GM19324 (cell line): ENCODE measurements around the gene STX2.
A peak's percentile ranks its signal among the peaks of the same experiment; 100 is the strongest.
"Not testable (repeated sequence)": the region's sequence is repeated elsewhere in the genome, so short reads cannot be mapped to it uniquely, and the experiment has no call there.

Experiments used
- ATAC-seq: cut with Tn5 transposase; IDR thresholded peaks from one replicate; pipeline ENCODE4 v1.9.1; 2021; ENCODE audit warnings: mild to moderate bottlenecking, moderate library complexity; ENCODE audit not compliant: unreplicated experiment, low FRiP score

The STX2 gene

DNA sequence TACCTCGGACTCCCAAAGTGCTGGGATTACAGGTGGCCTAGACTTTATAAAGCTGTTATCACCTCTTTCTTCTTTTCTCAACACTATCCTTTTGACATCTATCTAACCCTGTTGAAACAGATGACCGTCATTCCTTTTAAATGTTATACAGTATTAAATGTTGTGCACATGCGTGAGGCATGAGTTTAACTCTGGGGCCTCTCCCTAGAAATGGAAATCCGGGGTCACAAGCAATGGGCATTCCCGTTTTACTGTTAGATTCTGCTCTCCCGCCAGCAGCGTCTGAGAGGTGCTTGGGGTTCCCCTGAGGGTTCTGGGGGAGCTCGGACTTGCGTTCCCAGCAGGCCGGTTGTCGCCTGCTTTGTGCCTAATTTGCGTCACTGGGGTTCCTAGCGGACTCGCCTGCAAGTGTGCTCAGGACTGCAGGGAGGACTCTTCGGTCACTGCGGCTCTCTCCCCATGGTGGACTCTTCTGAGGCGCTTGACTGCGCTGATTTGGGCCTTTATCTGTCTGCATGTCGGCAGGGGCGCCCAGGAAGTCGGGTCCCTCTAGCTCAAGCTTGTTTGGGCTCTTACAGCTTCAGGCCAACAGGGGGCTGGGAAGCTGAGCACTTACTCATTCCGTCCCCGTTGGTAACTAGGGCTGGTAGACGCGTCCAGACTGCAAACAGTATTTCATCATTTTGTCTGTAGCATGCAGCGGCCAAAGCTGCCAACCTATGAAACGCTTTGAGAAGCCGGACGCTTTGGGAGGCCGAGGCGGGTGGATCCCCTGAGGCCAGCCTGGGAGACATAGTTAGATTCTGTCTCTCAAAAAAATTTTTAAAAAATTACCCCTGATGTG lies 31.6 kb upstream of the STX2 start:
- ATAC-seq: peak; percentile 30

DNA sequence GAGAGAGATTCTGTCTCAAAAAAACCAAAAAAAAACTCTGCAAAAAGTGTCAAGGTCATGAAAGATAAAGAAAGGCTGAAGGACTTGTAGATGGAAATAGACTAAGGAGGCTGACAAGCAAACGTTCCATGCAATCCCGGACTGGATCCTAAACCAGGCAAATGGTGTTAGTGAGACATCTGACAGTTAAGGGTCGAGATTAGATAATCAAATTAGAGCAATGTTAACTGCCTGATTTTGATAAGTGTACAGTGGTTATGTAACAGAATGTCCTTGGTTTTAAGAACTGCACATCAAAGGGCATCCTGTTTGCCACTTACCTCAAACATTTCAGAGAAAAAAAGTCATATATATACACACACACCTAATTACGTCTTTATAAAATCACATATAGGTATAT lies 29.4 kb upstream of the STX2 start:
- ATAC-seq: no peak

DNA sequence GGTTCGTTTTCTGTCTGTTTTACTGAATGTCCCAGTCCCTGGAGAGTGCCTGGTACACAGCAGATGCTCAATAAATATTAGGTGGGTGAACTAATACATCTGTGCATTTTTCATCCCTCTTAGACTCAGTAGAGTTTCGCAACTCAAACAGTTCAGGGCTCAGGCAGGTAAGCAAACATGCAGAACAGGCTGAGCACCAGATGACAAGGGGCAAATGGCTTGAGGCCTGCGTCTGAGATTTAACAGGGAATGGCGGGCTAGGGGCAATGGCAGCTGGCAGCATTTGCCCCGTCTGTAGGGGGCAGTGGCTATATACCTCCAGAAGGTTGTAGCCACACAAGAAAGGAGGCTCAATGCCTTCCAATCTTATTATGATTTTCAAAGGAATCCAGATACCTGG lies 24.2 kb upstream of the STX2 start:
- ATAC-seq: no peak

DNA sequence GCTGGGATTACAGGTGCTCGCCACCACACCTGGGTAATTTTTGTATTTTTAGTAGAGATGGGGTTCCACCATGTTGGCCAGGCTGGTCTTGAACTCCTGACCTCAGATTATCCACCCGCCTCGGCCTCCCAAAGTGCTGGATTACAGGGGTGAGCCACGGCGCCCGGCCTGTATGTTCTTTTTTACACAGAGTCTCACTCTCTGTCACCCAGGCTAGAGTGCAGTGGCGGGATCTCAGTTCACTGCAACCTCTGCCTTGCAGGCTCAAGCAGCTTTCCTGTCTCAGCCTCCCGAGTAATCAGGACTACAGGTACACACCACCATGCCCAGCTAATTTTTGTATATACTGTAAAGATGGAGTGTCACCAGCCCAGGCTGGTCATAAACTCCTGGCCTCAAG lies 23.7 kb upstream of the STX2 start:
- ATAC-seq: not testable (repeated sequence)

DNA sequence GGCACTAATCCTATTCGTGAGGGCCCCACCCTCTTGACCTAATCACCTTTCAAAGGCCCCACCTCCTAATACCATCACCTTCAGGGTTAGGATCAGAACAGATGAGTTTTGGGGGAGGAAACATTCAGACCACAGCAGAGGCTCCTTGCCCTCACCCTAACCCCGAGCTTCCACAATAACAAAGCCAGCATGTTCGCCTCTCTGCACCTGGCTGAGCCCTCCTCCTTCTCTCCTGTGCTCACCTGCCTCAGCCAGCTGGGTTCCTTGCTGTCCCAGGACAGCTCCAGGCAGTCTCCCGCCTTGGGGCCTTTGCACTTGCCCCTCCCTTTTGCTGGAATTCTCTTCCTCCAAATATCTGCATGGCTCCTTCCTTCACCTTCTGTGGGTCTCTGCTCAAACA lies 23.1 kb upstream of the STX2 start:
- ATAC-seq: no peak

DNA sequence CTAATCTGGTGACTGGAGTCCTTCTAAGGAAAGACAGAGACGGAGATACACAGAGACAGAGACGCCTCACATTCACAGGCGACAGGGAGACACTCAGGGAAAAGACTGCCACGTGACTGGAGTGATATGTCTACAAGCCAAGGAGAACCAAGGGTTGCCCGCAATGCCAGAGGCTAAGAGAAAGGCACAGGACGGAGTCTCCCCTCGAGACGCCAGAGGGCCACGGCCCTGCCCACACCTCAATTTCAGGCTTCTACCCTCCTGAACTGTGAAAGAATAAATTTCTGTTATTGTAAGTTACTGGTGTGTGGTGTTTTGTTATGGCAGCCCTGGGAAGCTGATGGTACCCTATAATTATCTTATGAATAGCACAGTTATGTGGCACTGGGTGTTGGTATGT lies 21.3 kb upstream of the STX2 start:
- ATAC-seq: no peak

DNA sequence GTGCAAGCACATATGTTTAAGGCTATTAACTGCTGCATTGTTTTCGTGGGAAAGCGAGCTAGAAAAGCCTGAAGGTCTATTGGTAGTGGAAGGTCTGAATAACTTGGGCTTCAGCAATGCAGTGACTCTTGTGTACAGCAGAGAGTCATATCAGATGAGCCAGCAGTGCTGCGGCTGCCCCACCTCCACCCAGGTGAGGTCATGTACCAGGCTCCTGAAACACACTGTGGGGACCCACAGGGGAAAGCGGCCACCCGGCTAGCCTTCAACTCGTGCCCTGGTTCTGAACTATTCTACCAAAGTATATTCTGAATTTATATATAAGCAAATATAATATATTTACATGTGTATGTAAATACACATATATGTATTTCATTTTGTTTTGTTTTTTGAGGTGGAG lies 20.1 kb upstream of the STX2 start:
- ATAC-seq: no peak

DNA sequence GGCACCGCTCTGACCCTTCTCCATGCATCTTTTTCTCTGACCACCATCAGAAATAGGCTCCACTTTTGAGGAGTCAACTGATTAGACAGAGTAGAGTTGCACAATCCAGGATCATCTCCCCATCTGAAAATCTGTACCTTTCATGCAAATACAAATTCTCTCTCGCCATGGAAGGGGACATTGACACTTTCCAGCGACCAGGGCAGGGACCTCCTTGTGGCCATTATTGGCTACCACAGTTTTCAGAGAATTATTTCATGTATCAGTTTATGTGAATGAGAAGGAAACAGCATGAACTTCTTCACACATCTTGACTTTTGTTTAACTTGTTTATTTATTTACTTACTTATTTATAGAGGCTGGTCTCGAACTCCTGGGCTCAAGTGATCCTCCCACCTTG lies 19.0 kb upstream of the STX2 start:
- ATAC-seq: no peak

DNA sequence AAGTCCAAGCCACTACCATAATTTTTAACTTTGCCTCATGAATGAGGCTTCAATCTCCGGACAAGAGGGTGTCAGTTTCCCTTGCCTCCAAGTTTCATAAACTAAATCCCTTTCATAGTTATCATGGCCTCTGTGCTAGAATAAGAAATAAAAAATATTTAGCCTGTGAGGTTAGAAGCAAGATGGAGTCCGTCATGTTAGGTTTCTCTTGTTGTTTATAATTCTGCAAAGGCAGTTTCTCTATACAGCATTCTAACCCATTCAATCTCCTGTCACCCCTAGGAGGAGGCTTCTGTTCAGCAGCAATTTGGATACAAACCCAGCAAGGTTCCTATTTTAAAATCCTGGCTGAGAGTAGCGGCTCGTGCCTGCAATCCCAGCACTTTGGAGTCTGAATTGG lies 17.0 kb upstream of the STX2 start:
- no peak for ATAC-seq

DNA sequence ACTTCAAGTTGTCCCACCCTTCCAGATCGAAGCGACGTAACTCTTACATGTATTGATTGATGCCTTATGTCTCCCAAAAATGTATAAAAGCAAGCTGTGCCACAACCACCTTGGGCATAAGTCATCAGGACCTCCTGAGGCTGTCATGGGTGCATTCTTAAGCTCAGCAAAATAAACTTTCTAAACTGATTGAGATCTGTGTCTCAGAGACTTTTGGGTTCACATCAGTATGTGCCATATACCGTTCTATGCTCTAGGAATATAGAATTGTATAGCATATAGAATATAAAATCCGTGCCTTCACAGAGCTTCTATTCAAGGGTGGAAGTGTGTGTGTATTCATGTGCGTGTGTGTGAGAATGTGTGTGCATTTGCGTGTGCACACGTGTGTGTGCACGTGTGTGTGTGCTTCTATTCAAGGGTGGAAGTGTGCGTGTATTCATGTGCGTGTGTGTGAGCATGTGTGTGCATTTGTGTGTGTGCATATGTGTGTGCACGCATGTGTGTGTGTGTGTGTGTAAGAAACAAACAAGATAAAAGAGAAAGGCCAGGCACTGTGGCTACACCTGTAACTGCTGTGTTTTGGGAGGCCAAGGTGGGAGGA lies 11.5 kb upstream of the STX2 start:
- ATAC-seq: no peak

DNA sequence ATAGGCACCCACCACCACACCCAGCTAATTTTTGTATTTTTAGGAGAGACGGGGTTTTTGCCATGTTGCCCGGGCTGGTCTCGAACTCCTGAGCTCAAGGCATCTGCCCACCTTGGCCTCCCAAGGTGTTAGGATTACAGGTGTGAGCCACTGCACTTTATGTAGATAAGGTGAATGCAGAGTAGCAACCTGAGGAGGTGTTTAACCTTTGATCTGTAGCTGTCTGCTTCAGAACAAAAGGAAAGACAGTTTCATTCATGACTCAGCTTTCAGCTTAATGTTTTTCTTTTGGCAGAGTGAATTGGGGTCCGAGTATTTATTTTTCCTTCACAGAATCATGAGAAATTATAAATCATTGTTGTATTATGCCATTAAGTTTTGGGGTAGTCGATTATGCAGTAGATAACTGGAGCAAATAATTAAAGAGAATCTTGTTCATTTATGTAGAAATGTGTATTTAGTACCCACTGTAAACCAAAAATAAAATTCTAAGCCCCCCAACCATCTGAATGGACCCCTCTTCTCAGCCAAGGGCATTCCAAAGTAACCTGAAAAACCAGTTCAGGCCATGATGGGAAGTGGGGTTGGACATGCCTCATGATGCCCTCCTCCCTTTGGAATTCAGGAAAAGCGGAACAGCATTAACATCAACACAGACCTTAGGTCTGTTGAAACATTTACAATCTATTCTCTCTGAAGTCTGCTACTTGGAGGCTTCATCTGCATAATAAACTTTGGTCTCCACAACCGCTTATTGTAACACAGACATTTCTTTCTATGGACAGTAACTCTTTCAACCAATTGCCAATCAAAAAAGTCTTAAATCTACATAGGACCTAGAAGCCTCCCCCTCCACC lies 10.7 kb upstream of the STX2 start:
- ATAC-seq: no peak

DNA sequence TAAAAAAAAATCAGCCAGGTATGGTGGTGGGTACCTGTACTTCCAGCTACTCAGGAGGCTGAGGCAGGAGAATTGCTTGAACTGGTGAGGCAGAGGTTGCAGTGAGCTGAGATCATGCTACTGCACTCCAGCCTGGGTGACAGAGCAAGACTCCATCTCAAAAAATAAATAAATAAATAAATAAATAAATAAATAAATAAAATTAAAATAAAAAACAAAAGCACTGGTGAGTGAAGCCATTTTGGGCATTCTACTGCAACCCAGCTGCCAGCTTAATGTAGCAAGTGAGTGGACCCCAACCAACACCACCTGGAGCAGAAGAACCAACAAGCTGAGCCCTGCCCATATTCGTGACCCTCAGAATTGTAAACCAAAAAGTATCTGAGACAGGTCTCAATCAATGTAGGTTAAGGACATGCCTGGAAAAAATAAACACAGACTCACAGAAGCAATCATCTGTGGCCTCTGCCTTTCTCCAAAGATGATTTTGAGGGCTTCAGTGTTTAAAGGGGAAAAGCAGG lies 9.8 kb upstream of the STX2 start:
- ATAC-seq: not testable (repeated sequence)

DNA sequence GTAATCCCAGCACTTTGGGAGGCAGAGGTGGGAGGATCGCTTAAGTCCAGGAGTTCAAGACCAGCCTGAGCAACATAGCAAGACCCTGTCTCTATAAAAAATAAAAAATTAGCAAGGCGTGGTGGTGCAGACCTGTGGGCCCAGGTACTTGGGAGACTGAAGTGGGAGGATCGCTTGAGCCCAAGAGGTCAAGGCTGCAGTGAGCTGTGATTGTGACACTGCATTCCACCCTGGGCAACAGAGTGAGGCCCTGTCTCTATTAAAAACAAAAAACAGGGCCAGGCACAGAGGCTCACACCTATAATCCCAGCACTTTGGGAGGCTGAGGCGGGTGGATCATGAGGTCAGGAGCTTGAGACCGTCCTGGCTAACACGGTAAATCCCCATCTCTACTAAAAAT lies 9.1 kb upstream of the STX2 start:
- ATAC-seq: not testable (repeated sequence)

DNA sequence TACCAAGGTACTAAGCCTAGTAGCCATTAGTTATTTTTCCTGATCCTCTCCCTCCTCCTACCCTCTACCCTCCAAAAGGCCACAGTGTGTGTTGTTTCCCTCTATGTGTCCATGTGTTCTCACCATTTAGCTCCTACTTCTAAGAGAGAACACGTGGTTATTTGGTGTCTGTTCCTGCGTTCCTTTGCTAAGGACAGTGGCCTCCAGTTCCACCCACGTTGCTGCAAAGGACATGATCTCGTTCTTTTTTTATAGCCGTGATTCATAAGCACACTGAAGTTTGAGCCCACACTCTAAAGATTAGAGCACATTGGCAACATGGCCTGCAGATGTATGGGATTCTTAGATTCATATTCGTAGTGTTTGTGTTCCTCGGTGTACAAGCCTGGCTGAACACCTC lies 8.1 kb upstream of the STX2 start:
- no peak for ATAC-seq

DNA sequence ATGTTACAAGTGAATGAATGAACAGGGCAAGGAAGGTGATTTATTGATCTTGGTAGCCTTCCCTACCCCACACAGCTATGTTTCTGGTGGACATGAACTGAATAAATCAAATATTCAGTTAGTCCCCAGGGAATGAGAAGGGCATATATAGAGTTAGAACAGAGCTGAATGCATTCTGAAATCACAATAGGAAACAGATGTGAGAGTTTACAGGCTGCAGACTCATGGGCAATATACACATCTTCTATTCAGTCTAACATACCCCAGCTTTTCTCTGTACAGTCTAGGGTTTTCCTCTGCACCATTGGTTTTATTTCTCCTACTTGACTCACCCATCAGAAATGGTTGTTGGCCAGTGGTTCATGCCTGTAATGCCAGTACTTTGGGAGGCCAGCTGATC lies 7.3 kb upstream of the STX2 start:
- no peak for ATAC-seq

DNA sequence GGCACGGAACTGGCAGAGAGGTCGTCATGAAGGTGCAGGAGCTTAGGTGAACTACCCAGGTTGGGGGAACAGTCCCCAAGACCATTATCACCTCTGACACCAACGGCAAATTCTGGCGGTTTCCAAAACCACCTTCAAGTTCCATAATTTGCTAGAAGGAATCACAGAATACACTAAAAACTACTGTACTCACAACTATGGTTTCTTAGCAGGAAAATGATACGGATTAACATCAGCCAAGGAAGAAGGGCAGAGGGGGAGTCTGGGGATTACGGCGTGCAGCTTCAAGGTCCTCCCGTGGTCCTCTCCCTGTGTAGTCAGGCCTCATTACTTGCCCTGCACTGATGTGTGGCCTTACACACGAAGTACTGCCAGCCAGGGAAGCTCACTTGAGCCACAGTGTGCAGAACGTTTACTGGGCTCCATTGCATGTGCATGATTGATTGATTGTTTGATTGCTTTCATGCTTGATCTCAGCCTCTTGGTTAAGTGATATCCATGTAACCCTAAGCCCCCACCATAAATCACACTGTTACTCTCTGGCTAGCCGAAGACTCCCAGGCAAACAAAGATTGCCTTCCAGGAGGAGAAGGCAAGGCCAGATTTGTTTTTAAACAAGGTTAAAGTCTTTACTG lies 837 bp upstream of the STX2 start:
- no peak for ATAC-seq

DNA sequence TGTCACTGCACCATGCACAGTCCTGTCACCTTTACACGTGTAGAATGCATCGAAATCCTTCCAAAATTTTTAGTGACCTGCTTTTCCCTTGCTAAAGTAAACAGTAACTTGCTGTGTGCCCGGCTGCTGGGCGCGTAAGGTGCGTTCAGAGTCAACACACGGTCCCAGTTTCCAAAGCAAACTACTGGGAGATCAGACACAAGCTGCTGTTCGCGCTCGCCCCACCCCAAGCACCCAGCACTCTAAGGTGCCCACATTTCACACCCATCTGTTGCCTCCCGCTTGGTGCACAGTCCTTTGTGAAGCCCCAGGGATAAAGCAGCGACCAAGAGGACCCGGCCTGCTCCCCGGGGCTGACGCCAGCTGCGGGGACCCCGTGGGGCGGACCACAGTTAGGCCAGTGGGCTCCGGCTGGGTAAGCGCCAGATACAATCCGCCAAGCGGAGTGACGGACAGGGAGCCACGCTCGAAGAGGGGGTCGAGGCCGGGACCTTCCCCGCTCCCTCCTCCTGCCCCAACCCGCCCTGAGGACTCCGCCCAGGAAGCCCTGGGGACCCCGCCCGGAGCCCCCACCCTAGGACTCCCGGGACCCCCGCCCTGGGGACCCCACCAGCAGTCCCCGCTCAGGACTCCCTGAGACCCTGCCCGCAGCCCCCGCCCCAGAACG lies 633 bp downstream of the STX2 start:
- peak; percentile 25 for ATAC-seq

DNA sequence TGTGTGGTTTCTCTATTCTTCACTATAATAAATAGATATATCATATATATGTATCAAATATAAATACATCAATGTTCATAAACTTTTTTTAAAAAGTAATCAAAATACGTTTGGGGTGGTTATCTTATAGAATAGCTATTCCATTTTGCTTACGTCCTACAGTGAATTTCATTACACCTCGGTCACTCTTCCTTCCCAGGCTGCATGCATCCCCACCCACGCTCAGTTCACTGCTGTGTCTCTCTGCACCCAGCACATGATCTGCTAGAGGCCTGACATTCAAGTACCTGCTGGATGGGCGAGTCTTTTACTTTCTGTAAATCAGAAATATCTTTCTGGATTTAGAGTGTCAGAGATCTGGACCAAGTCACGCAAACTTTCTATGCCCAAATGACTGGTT lies 3.6 kb downstream of the STX2 start:
- ATAC-seq: no peak

DNA sequence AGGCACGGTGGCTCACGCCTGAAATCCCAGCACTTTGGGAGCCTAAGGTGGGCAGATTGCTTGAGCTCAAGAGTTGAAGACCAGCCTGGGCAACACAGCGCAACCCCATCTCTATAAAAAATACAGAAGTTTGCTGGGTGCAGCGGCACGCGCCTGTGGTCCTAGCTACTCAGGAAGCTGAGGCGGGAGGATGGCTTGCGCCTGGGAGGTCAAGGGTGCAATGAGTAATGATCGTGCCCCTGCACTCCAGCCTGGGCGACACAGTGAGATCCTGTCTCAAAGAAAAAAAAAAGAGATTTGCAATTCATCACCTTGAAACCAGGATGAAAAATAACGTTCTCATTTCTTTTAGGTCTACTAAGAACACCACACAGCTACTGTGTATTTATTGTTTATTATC lies 4.0 kb downstream of the STX2 start:
- no peak for ATAC-seq

DNA sequence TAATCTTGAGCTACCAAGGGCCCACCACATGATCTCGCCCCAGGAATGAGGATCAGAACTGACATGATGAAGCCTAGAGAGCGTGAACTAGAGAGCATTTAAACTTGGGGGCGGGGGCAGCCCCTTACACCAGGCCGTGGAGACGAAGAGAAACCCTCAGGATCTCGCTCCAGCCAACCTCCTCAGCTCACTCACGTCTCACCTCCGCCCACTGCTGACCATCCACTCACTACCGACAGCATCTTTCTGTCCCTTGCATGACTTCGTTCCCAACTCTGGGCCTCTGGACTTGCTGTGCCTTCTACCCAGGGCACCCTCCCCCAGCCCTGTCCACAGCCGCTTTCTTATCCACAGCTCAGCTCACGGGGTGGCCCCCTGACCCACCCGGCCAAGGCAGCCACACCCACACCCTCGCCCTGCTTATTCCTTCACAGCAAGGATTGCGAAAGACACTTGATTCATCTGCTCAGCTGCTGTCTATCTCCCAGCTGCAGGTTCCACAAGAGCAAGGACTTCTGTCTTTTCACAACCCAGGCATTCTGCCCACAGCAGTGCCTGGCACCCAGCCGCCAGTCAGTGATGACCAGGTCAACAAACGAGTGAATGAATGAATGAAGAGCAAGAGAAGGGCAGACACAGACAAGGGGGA lies 6.4 kb downstream of the STX2 start:
- no peak for ATAC-seq
